ENCODE results near the gene TAS1R1. TPM values are rescaled to one million over a fixed set of nuclear protein-coding genes. Genes with fewer than 3 reads are reported as not detected.

Gene TAS1R1
- total RNA-seq, 1 donor from 2014 or later, result not detected

DNA sequence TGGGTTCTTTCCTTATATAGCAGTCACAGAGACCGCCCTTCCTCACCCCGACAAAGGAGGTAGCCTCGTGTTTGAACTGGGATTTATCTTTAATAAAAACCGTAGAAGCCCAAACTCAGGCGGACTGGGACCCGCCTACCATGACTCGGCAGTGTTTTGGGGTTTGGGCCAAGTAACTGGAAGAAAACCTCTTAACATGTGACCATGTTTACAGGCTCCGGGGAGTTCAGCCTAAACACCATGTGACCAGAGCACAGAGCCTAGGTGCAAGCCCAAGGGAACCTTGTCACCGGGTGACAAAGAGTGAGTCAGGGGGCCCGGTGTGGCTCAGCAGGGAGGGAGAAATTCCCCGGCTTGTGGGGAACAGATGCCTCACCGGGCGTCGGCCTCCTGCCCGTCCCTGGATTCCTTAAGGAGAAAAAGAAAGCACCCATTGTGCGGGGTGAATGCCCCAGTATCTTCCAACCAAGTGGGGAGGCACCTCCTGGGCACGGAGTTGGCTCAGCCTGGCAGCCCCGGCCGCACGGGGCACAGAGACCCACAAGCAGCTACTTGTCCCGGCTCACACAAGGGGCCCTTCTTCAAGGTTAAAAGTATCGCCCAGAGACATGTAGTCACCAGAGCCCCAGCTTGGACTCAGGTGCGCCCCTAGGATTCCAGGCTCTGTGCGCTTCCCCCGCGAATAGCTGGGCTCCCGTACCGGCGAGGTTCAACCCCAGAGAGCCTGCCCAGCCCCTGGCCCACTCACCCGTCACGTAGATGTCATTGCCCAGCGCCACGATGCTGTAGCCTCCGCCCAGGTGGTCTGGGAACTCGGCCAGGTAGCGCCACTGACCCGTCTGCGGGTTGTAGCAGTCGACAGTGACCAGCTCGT, 46.2 kb downstream of the TAS1R1 start:
- Histone ChIP-seq H3K27ac (peak overlapping the region; percentile 98), H3K4me1 (peaks cover 67% of the 10 kb centered on the region), H3K27me3 (no peaks in the 10 kb centered on the region), H3K4me3 (peak overlapping the region; percentile 59 to 74), H3K9me3 (no peaks in the 10 kb centered on the region), H3K36me3 (peaks cover 0 to 29% of the 10 kb centered on the region in 2 donors)
- DNase-seq (ENCODE audit: extremely low spot score in 2 of 2), result peak; percentile 96 to 99
- intact Hi-C loops (cut with DNase I), result loop anchor here (5.0 kb wide), 1 partner anchor 36 kb away; no protein-coding TSS in a partner anchor
- TF ChIP-seq POLR2A (IDR thresholded peaks at IDR 0.05), result peak in 1 of 2 donors; percentile 53
- TF ChIP-seq, protein P1, sequence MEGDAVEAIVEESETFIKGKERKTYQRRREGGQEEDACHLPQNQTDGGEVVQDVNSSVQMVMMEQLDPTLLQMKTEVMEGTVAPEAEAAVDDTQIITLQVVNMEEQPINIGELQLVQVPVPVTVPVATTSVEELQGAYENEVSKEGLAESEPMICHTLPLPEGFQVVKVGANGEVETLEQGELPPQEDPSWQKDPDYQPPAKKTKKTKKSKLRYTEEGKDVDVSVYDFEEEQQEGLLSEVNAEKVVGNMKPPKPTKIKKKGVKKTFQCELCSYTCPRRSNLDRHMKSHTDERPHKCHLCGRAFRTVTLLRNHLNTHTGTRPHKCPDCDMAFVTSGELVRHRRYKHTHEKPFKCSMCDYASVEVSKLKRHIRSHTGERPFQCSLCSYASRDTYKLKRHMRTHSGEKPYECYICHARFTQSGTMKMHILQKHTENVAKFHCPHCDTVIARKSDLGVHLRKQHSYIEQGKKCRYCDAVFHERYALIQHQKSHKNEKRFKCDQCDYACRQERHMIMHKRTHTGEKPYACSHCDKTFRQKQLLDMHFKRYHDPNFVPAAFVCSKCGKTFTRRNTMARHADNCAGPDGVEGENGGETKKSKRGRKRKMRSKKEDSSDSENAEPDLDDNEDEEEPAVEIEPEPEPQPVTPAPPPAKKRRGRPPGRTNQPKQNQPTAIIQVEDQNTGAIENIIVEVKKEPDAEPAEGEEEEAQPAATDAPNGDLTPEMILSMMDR (IDR thresholded peaks at IDR 0.05), result no peak
- TF ChIP-seq POLR2AphosphoS5 (IDR thresholded peaks at IDR 0.05; ENCODE audit: insufficient read depth in 1 of 2, low read depth in 1 of 2), result peak; percentile 92 to 100

DNA sequence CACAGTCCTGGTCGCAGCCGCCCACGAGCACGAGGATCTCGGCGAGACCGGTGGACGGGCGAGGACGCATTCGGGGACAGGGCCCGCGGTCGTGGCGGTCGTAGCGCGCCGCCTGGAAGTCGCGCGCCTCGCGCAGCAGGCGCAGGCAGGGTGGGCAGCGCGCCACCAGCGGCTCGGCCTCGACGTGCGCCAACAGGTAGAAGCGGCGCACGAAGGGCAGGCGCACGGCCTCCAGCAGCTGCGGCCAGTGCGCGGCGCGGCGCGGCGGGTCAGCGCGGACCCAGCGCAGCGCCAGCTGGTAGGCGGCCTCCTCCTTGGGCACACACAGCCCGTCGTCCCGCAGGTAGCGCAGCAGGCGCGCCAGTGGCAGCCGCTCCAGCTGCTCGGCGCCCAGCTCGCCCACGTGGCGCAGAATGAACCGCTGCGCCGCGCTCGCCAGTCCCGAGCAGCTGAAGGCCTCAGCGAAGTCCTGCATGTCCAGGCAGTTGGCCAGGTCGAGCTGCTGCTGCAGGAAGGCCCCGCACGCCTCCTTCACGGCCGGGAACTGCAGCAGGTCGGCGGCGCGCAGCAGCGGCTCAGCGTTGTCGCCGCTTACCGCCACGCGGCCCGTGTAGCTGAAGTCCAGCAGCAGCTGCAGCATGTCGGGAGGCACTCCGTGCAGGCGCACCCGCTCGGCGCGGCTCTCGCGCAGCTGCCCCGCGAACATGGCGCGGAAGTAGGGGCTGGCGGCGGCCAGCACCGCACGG, 47.0 kb downstream of the TAS1R1 start:
- H3K27ac ChIP-seq, result peak overlapping the region; percentile 98
- no peaks in the 10 kb centered on the region for H3K27me3 ChIP-seq
- H3K4me1 ChIP-seq, result peaks cover 59% of the 10 kb centered on the region
- no peak for DNase-seq (ENCODE audit: extremely low spot score in 2 of 2)
- H3K4me3 ChIP-seq, result peak overlapping the region; percentile 59 to 74
- H3K36me3 ChIP-seq, result peaks cover 0 to 21% of the 10 kb centered on the region in 2 donors
- intact Hi-C loops (cut with DNase I), result loop anchor here (5.0 kb wide), 1 partner anchor 35 kb away; no protein-coding TSS in a partner anchor
- TF ChIP-seq POLR2AphosphoS5 (IDR thresholded peaks at IDR 0.05; ENCODE audit: insufficient read depth in 1 of 2, low read depth in 1 of 2) (no peak), POLR2A (IDR thresholded peaks at IDR 0.05) (no peak)
- TF ChIP-seq, protein P1 (IDR thresholded peaks at IDR 0.05), result no peak
- H3K9me3 ChIP-seq, result no peaks in the 10 kb centered on the region

DNA sequence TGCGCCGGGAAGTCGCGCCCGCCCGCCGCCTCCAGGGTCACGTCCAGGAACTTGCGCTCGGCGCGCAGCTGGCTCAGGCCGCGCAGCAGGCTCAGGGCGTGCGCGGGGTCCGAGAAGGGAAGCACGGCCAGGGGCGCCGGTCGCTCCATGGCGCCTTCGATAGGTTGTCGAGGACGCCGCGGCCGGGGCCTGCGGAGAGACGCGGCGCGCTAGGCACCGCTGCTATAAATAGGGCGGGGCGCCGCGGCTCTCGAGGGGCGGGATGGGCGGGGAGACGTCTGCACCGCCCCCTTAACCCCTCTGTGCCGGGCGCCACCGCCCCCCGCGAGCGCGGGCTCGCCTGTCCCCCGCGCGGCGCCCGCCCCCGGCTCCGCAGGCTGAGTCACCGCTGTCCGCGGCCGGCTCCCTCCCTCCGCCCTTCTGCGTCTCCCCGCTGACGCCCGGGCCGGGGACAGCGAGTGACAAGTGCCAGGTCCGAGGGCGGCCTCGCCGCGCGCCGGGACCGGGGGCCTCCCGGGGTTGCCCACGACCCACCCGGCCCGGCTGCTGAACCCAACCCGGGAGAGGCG, 47.6 kb downstream of the TAS1R1 start, which contains the start of gene KLHL21:
Gene KLHL21, minus strand, starts transcription at position 201 of the 569 bp plus-strand sequence. Its CDS starts 52 bp downstream, at position 149.
- DNase-seq (ENCODE audit: extremely low spot score in 2 of 2), result no peak
- intact Hi-C loops (cut with DNase I), result loop anchor here (5.0 kb wide), 1 partner anchor 35 kb away; no protein-coding TSS in a partner anchor

DNA sequence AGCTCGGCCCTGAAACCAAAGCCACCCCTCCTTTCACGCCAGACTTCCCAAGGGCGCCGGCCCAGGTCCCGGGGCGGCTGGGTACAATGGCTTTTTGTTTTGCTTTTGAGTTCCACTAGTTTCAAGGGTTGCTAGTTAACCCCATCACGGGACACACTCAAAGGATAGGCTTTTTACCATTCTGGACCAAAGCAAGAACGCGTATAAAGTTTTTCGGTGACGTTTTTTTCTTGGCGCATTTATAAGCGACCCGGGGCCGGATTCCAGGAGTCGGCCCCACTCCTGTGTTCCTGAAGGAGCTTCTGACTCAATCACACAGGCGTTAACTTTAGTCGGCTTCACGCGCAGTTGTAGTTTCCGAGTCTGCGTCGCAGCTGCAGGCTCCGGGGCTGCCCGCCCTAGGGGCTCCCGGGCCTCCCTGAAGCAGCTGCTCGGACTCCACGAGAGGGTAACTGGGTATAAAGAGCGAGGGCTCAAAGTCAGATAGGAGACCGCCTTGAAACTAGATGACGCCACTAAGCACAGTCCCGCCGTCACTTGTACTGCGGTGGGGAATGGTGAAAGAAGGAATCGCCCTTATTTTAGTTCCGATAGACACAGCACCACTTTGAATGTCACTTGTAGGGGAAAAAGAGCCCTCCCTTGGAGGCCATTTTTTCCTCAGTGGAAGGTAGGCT, 48.3 kb downstream of the TAS1R1 start:
- no peaks in the 10 kb centered on the region for H3K9me3 ChIP-seq
- intact Hi-C loops (cut with DNase I), result loop anchor here (5.0 kb wide), 1 partner anchor 34 kb away; no protein-coding TSS in a partner anchor
- peaks cover 0 to 9% of the 10 kb centered on the region in 2 donors for H3K36me3 ChIP-seq
- H3K27me3 ChIP-seq, result no peaks in the 10 kb centered on the region
- TF ChIP-seq POLR2A (IDR thresholded peaks at IDR 0.05), result no peak
- TF ChIP-seq POLR2AphosphoS5 (IDR thresholded peaks at IDR 0.05; ENCODE audit: insufficient read depth in 1 of 2, low read depth in 1 of 2), result peak in 1 of 2 donors; percentile 81
- DNase-seq (ENCODE audit: extremely low spot score in 2 of 2), result no peak
- H3K4me3 ChIP-seq, result peak overlapping the region; percentile 59 to 74
- peaks cover 46% of the 10 kb centered on the region for H3K4me1 ChIP-seq
- H3K27ac ChIP-seq, result peak overlapping the region; percentile 98

More for the DNA sequence above, 47.6 kb downstream of the TAS1R1 start, which contains the start of gene KLHL21:
- Histone ChIP-seq H3K36me3 (peaks cover 0 to 15% of the 10 kb centered on the region in 2 donors), H3K4me3 (peak within 1 kb of the TSS; percentile 59 to 74), H3K4me1 (peaks cover 52% of the 10 kb centered on the region), H3K27me3 (no peaks in the 10 kb centered on the region), H3K27ac (peak within 1 kb of the TSS; percentile 98), H3K9me3 (no peaks in the 10 kb centered on the region)
- TF ChIP-seq, protein P1 (IDR thresholded peaks at IDR 0.05), result no peak
- TF ChIP-seq POLR2AphosphoS5 (IDR thresholded peaks at IDR 0.05; ENCODE audit: insufficient read depth in 1 of 2, low read depth in 1 of 2) (peak in 1 of 2 donors; percentile 91), POLR2A (IDR thresholded peaks at IDR 0.05) (peak; percentile 4 to 72)
